ENCODE results near the gene SLC16A12. TPM values are rescaled to one million over a fixed set of nuclear protein-coding genes. Genes with fewer than 3 reads are reported as not detected.

SLC16A12 gene
- total RNA-seq, 2 donors from 2014 or later, result 0.51 to 0.57 TPM

GRCh38 chr10:89478739-89479654 is 56.4 kb downstream of the SLC16A12 start:
- intact Hi-C loops (cut with DNase I), result no loop called here

GRCh38 chr10:89478085-89478738 is 57.2 kb downstream of the SLC16A12 start:
- intact Hi-C loops (cut with DNase I), result no loop called here
- DNase-seq (ENCODE audit: low spot score), result no peak

More at GRCh38 chr10:89478739-89479654, 56.4 kb downstream of the SLC16A12 start:
- no peak for DNase-seq (ENCODE audit: low spot score)

DNA sequence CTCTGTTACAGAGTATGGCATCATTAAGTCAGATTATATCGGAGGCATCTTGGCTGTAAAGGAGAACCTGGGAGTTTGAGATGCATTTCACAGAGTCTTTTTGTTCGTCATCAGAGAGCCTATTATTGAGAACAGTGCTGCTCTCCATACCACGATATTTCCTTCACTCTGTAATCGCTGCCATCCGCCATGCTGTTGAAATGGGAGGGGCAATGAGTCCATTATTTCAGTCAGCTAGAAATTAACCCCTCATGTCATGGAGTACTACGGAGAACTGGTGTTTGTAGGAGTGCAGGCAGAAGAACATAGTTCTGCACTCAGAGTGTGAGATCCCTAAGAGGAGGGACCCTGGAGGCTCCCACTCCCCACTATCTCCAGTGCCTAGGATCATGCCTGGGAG is 59.2 kb downstream of the SLC16A12 start:
- no peak for DNase-seq (ENCODE audit: low spot score)
- intact Hi-C loops (cut with DNase I), result no loop called here

DNA sequence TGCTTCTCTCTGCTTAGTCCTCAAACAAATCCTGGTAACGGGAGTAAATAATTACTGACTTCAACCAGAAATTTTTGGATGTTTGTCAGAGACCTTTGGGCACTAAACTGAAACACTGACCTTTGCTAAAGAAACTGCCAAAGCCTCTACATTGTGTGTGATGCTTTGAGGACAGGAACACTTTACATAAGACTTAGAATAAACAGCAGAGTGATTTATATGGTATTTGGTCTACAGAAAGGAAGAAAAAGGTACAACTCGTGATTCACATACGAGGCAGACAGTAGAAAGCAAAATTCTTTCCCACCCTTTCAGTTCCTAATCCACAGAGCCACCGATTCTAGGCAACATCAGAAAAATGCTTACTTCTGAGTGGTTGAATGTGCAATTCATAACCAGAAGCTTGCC is 59.8 kb downstream of the SLC16A12 start:
- intact Hi-C loops (cut with DNase I), result no loop called here
- no peak for DNase-seq (ENCODE audit: low spot score)

DNA sequence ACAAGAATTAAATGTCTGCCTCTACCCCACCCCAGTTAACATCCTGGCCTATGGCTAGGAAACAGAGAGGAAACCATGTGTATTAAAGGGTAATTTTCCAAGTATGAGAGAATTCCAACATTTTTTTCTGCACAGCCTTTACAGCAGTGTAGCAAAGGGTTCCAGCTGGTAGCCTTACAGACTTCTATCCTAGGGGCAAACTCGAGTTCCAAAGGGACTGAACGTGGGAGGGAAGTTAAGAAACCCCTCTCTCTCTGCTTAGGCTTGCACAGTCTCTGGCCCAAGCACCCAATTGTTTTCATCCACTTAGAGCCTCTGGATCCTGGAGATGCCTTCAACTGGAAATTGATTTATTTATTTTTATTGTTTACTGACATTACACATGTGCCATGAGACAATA is 60.3 kb downstream of the SLC16A12 start:
- no peak for DNase-seq (ENCODE audit: low spot score)
- intact Hi-C loops (cut with DNase I), result no loop called here

DNA sequence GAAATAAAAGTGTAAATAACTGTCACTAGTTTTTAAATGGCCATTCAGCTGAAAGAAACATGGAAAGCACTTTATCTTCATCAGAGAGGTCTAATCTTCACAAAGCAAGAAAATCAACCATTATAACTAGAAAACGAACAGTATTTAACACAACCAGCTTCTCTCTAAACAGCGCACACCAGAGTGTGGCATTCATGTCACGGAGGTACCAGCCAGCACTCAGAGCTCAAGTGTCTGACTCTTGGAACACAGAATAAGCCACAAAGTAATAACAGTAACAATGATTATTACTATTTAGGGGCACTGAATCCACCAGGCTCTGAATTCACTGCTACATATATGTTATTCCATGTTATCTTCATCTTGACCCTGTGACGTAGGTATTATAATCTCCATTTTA is 60.9 kb downstream of the SLC16A12 start:
- intact Hi-C loops (cut with DNase I), result loop anchor here (5.0 kb wide), 2 partner anchors 43 to 93 kb away; no protein-coding TSS in a partner anchor
- DNase-seq (ENCODE audit: low spot score), result no peak

GRCh38 chr10:89471110-89471809 is 64.1 kb downstream of the SLC16A12 start:
- intact Hi-C loops (cut with DNase I), result loop anchor here (5.0 kb wide), 2 partner anchors 46 to 96 kb away; no protein-coding TSS in a partner anchor
- DNase-seq (ENCODE audit: low spot score), result no peak

DNA sequence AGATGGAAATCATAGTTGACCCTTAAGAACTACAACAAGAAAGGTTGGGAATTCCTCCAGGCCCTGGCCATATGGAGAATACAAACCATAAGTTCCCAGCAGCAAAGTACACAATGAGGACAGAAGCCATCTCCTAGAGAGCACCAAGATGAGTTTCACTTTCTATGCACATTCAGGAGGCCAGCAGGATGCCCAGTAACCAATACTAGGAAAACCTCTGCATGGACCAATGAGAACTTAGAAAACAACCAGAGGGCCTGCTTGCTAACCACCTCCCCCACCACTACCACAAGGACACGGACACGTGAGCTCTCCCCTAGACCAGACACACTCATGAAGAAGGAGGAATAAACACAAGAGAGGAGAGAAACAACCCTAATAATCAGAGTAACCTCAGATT is 64.8 kb downstream of the SLC16A12 start:
- no peak for DNase-seq (ENCODE audit: low spot score)
- intact Hi-C loops (cut with DNase I), result loop anchor here (5.0 kb wide), 2 partner anchors 47 to 97 kb away; no protein-coding TSS in a partner anchor

- intact Hi-C loops (cut with DNase I), result no loop called here
- DNase-seq (ENCODE audit: low spot score), result no peak
Measured at GRCh38 chr10:89469517-89469916, 65.9 kb downstream of the SLC16A12 start.

GRCh38 chr10:89468191-89468965 is 67.0 kb downstream of the SLC16A12 start:
- intact Hi-C loops (cut with DNase I), result no loop called here
- DNase-seq (ENCODE audit: low spot score), result no peak

- no peak for DNase-seq (ENCODE audit: low spot score)
- intact Hi-C loops (cut with DNase I), result no loop called here
Measured at GRCh38 chr10:89466599-89467035, 68.8 kb downstream of the SLC16A12 start.

DNA sequence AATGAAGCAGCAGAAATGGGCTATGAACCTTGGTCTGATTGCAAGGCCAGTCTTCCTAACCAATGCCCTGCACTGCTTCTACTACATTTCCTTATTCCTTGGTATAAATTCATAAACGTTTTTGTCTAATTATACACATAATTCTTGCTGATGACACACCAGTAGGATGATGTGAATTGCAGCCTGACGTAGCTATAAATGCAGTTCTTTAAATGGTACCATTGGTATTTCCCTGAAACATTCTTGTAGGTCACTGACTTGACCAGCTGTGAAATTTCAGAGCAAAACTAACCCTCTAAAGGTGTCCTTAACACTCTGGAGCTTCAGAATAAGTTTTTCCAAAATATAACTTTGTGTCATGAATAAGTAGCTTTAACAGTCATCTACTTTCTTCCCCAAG is 70.2 kb downstream of the SLC16A12 start:
- no peak for DNase-seq (ENCODE audit: low spot score)
- intact Hi-C loops (cut with DNase I), result no loop called here

DNA sequence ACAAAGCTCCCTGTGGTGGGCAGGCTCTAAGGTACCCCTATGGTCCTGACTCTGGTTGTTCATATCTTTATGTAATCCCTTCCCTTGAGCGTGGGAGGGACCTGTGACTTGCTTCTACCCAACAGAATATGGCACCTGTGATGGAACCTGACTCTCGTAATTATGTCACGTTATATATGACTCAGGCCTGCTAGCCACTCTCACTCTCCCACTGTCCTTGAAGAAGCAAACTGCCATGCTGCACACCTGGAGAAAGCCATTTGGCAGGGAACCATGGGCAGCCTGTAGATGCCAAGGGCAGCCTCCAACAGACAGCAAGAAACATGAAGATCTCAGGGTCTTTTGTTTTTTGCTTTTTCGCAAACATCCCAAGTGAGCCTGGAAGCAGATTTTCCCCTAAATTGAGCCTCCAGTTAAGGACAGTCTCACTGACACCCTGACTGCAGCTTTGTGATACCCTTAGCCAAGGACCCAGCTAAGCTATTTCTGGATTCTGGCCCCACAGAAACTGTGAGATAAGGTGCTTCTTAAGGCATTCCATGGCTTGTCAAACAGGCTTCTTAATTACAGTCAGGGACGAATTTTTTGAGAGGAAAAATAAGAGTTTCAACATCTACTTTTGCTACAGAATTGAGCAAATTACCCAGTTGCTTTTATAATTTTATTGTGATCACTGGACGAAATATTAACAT is 71.4 kb downstream of the SLC16A12 start:
- intact Hi-C loops (cut with DNase I), result no loop called here
- DNase-seq (ENCODE audit: low spot score), result no peak

DNA sequence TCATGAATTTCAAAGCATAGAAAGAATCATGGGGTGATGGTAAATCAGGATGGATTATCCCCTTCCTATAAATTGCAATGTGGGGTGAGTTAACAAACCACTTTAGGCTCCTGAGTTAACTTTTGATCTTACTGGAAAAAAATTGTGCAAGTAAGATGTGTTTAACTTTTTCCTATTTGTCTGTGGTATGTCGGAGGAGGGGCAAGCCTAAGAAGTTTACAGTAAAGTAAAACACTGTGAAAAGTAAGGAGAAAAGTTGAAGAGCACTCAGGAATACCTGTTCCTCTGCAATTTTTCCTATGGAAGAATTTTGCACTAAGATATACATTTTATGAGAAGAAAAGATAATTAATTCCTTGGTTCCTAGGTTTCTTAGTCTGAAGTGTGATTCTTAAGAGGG is 76.6 kb downstream of the SLC16A12 start:
- intact Hi-C loops (cut with DNase I), result no loop called here

DNA sequence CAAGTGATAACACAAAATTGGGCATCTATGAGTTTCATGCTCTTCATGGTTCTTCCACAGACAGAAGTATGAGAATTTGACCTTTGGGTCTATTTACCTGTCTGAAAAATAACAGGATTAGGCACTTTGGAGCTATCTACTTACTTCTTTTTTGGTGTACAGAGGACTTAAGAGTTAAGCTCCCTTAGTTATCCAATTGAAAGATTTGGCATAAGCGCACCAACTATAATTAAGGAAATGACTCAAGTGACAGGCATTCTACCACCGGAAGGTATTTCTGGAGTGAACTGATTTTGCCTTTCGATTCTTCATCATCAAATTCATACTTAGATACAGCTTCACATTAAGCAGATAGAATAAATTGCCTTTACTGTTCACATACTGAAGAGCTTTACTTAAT is 77.1 kb downstream of the SLC16A12 start:
- intact Hi-C loops (cut with DNase I), result no loop called here
- no peak for DNase-seq (ENCODE audit: low spot score)

More for the DNA sequence above, 76.6 kb downstream of the SLC16A12 start:
- DNase-seq (ENCODE audit: low spot score), result no peak

- no peak for DNase-seq (ENCODE audit: low spot score)
- intact Hi-C loops (cut with DNase I), result no loop called here
Measured at GRCh38 chr10:89454561-89455347, 80.6 kb downstream of the SLC16A12 start.

DNA sequence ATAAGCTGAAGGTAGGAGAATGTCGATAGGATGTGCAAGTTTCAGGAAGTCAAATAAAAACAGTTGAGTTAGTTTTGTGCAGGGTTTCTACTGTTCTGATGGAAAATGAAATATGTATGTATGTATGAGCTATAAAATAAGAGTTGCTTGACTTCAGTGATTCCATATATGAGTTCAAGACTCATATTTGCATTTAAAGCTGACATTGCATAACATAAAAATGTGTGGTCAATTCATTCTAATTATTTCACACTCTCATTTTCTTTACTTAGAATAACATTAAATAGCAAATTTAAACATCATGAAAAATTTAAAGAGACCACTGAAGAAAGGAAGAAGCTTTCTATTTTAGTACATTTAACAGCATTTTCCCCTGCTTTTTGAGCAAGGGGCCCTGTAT is 83.2 kb downstream of the SLC16A12 start:
- DNase-seq (ENCODE audit: low spot score), result no peak
- intact Hi-C loops (cut with DNase I), result no loop called here

GRCh38 chr10:89450901-89451300 is 84.5 kb downstream of the SLC16A12 start:
- DNase-seq (ENCODE audit: low spot score), result no peak
- intact Hi-C loops (cut with DNase I), result no loop called here
